ENCODE results near the gene GALNS. TPM values are rescaled to one million over a fixed set of nuclear protein-coding genes. Genes with fewer than 3 reads are reported as not detected.

The GALNS gene
- total and polyA plus RNA-seq, 2 donors (not counting 1 experiment from before 2014, with no cell fraction given), result 10.6 to 29.6 TPM

- H4K20me1 ChIP-seq (ENCODE audit: control insufficient read depth, extremely low read depth, insufficient read depth, low read length), result no peaks in the 10 kb centered on the region
- H3K36me3 ChIP-seq (ENCODE audit: control insufficient read depth, insufficient read depth, low read length), result no peaks in the 10 kb centered on the region
- no peak overlapping the region for H3K4me2 ChIP-seq (ENCODE audit: extremely low read depth, insufficient read depth, low read length)
- TF ChIP-seq CTCF (conservative IDR thresholded peaks at IDR 0.05 in 1 of 2, IDR thresholded peaks at IDR 0.05 in 1 of 2; ENCODE audit: low read depth in 1 of 2, low read length in 2 of 2) (no peak), EZH2 (IDR thresholded peaks at IDR 0.05; ENCODE audit: low read length, missing control alignments) (no peak)
- no peaks in the 10 kb centered on the region for H3K27me3 ChIP-seq (ENCODE audit: control insufficient read depth, insufficient read depth, low read length)
- DNase-seq (ENCODE audit: low read depth in 2 of 2), result no peak
- no peak overlapping the region for H3K4me3 ChIP-seq (replicated peaks in 1 of 4; ENCODE audit: control extremely low read depth in 1 of 4, insufficient read depth in 1 of 4, low read depth in 3 of 4, low read length in 4 of 4)
- no peak overlapping the region for H2AFZ ChIP-seq (ENCODE audit: low read length)
- H3K9me3 ChIP-seq (ENCODE audit: control insufficient read depth, insufficient read depth, low read depth, low read length), result no peaks in the 10 kb centered on the region
- no peaks in the 10 kb centered on the region for H3K79me2 ChIP-seq (ENCODE audit: control insufficient read depth, insufficient read depth, low read length)
- H3K4me1 ChIP-seq (ENCODE audit: control insufficient read depth, extremely low read depth, insufficient read depth, low read length), result peaks cover 17% of the 10 kb centered on the region
- H3K9ac ChIP-seq (ENCODE audit: insufficient read depth, low read length), result no peak overlapping the region
- H3K27ac ChIP-seq (ENCODE audit: insufficient read depth, low read length), result no peak overlapping the region
Observed at GRCh38 chr16:88883946-88884345, 27.2 kb upstream of the GALNS start.

GRCh38 chr16:88883117-88883895 is 26.6 kb upstream of the GALNS start:
- Histone ChIP-seq H3K9ac (ENCODE audit: insufficient read depth, low read length) (no peak overlapping the region), H3K27me3 (ENCODE audit: control insufficient read depth, insufficient read depth, low read length) (no peaks in the 10 kb centered on the region), H4K20me1 (ENCODE audit: control insufficient read depth, extremely low read depth, insufficient read depth, low read length) (no peaks in the 10 kb centered on the region), H3K36me3 (ENCODE audit: control insufficient read depth, insufficient read depth, low read length) (no peaks in the 10 kb centered on the region), H3K9me3 (ENCODE audit: control insufficient read depth, insufficient read depth, low read depth, low read length) (no peaks in the 10 kb centered on the region), H2AFZ (ENCODE audit: low read length) (no peak overlapping the region), H3K79me2 (ENCODE audit: control insufficient read depth, insufficient read depth, low read length) (no peaks in the 10 kb centered on the region), H3K4me2 (ENCODE audit: extremely low read depth, insufficient read depth, low read length) (no peak overlapping the region), H3K27ac (ENCODE audit: insufficient read depth, low read length) (no peak overlapping the region), H3K4me1 (ENCODE audit: control insufficient read depth, extremely low read depth, insufficient read depth, low read length) (peaks cover 15% of the 10 kb centered on the region), H3K4me3 (replicated peaks in 1 of 4; ENCODE audit: control extremely low read depth in 1 of 4, insufficient read depth in 1 of 4, low read depth in 3 of 4, low read length in 4 of 4) (no peak overlapping the region)
- TF ChIP-seq CTCF (conservative IDR thresholded peaks at IDR 0.05 in 1 of 2, IDR thresholded peaks at IDR 0.05 in 1 of 2; ENCODE audit: low read depth in 1 of 2, low read length in 2 of 2) (no peak), EZH2 (IDR thresholded peaks at IDR 0.05; ENCODE audit: low read length, missing control alignments) (no peak)
- no peak for DNase-seq (ENCODE audit: low read depth in 2 of 2)

GRCh38 chr16:88882358-88883030 is 25.7 kb upstream of the GALNS start:
- no peak overlapping the region for H3K9ac ChIP-seq (ENCODE audit: insufficient read depth, low read length)
- no peaks in the 10 kb centered on the region for H4K20me1 ChIP-seq (ENCODE audit: control insufficient read depth, extremely low read depth, insufficient read depth, low read length)
- H3K27ac ChIP-seq (ENCODE audit: insufficient read depth, low read length), result no peak overlapping the region
- no peaks in the 10 kb centered on the region for H3K9me3 ChIP-seq (ENCODE audit: control insufficient read depth, insufficient read depth, low read depth, low read length)
- DNase-seq (ENCODE audit: low read depth in 2 of 2), result no peak
- no peak overlapping the region for H3K4me2 ChIP-seq (ENCODE audit: extremely low read depth, insufficient read depth, low read length)
- TF ChIP-seq EZH2 (IDR thresholded peaks at IDR 0.05; ENCODE audit: low read length, missing control alignments) (no peak), CTCF (conservative IDR thresholded peaks at IDR 0.05 in 1 of 2, IDR thresholded peaks at IDR 0.05 in 1 of 2; ENCODE audit: low read depth in 1 of 2, low read length in 2 of 2) (no peak)
- H3K27me3 ChIP-seq (ENCODE audit: control insufficient read depth, insufficient read depth, low read length), result no peaks in the 10 kb centered on the region
- H3K4me3 ChIP-seq (replicated peaks in 1 of 4; ENCODE audit: control extremely low read depth in 1 of 4, insufficient read depth in 1 of 4, low read depth in 3 of 4, low read length in 4 of 4), result no peak overlapping the region
- no peak overlapping the region for H2AFZ ChIP-seq (ENCODE audit: low read length)
- no peaks in the 10 kb centered on the region for H3K36me3 ChIP-seq (ENCODE audit: control insufficient read depth, insufficient read depth, low read length)
- no peaks in the 10 kb centered on the region for H3K79me2 ChIP-seq (ENCODE audit: control insufficient read depth, insufficient read depth, low read length)
- peaks cover 7% of the 10 kb centered on the region for H3K4me1 ChIP-seq (ENCODE audit: control insufficient read depth, extremely low read depth, insufficient read depth, low read length)
